Bronchial epithelial cell (primary cell): ENCODE measurements around the gene TMEM97. TPM values are rescaled to one million over a fixed set of nuclear protein-coding genes. Genes with fewer than 3 reads are reported as not detected.
"Not testable (repeated sequence)": the region's sequence is repeated elsewhere in the genome, so short reads cannot be mapped to it uniquely, and the experiment has no call there.

Source experiments
- DNase-seq: peaks from one replicate; pipeline ENCODE4 v3.0.0-alpha.2; 2010; ENCODE audit warnings: low read depth
- FAIRE-seq: peaks from 2 replicates; lab custom pipeline; 2011; peaks lifted over from hg19 to GRCh38; lab: Jason Lieb, UNC
- H3K27me3 ChIP-seq: 2 replicates; pipeline ENCODE4 v1.5.1; 2011; ENCODE audit warnings: low read length; ENCODE audit not compliant: control insufficient read depth, insufficient read depth
- H3K36me3 ChIP-seq: 2 replicates; pipeline ENCODE4 v1.5.1; 2011; ENCODE audit warnings: low read length; ENCODE audit not compliant: control insufficient read depth, insufficient read depth
- H3K4me3 ChIP-seq: 2 replicates; pipeline ENCODE4 v1.5.1; 2011; ENCODE audit warnings: mild to moderate bottlenecking, low read depth, low read length, control low read depth
- total RNA-seq: library from RNA; depleted of rRNA; stranded (reverse); fragments of >200 nt; gene quantifications from 2 replicates; pipeline ENCODE4 v1.2.1, GENCODE V29; 2014
- TF ChIP-seq, protein P1 (sequence below): IDR thresholded peaks from 2 replicates; pipeline ENCODE4 v1.5.1; 2011; ENCODE audit warnings: mild to moderate bottlenecking, moderate library complexity, low read length, control low read depth, inconsistent platforms; ENCODE audit not compliant: insufficient read depth, severe bottlenecking

Gene TMEM97
- total RNA-seq, 1 donor from 2014 or later = 8.2 TPM

DNA sequence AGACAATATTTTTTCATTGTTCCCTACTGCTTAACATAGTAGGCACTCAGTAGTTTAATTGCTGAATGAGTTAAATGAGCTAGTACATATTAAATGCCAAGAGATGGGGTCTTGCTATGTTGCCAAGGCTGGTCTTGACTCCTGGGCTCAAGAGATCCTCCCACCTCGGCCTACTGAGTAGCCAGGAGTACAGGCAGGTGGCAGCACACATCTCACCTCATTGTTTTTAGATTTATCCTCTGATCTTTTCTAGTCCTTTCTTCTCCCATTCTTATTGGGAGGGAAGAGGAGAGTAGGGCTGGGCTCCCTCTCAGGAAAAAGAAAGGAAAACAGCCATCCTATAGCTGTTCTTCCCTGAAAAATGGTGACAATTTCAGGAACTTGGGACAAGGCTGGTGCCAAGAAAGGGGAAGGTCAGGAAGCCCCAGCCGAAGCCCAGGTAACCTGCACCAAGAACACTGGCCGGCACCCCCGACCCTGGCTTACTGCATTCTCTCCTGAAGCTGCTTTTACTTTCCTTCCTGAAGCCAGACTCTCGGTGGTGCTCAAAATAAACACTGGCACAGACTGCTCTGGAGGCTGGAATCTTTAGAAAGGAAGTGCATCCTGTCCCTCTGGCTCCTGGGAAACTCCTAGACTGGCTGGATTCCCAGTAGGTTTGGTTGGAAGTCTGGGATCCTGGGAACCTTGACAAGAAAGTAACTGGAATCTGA is 19.2 kb downstream of the TMEM97 start:
- FAIRE-seq (no peak), DNase-seq (peak; percentile 38)
- Histone ChIP-seq H3K36me3 (peaks cover 26% of the 10 kb centered on the region), H3K4me3 (no peak overlapping the region), H3K27me3 (no peaks in the 10 kb centered on the region)
- TF ChIP-seq, protein P1, sequence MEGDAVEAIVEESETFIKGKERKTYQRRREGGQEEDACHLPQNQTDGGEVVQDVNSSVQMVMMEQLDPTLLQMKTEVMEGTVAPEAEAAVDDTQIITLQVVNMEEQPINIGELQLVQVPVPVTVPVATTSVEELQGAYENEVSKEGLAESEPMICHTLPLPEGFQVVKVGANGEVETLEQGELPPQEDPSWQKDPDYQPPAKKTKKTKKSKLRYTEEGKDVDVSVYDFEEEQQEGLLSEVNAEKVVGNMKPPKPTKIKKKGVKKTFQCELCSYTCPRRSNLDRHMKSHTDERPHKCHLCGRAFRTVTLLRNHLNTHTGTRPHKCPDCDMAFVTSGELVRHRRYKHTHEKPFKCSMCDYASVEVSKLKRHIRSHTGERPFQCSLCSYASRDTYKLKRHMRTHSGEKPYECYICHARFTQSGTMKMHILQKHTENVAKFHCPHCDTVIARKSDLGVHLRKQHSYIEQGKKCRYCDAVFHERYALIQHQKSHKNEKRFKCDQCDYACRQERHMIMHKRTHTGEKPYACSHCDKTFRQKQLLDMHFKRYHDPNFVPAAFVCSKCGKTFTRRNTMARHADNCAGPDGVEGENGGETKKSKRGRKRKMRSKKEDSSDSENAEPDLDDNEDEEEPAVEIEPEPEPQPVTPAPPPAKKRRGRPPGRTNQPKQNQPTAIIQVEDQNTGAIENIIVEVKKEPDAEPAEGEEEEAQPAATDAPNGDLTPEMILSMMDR = no peak

DNA sequence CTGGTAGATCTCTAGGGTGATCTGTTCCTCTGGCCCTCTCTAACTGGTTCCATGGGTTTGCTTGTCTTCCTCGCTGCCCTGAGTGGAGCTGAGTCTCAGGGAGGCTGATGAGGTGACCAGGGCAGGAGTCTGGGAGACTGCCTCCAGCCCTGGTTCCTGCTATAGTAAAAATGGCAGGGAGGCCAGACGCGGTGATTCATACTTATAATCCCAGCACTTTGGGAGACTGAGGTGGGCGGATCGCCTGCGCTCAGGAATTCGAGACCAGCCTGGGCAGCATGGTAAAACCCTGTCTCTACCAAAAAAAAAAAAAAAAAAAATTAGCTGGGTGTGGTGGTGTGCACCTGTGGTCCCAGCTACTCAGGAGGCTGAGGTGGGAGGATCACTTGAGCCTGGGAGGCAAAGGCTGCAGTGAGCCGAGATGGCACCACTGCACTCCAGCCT is 19.8 kb downstream of the TMEM97 start:
- peak; percentile 29 for DNase-seq
- not testable (repeated sequence) for FAIRE-seq, H3K4me3 ChIP-seq, H3K27me3 ChIP-seq
- peaks cover 26% of the 10 kb centered on the region for H3K36me3 ChIP-seq

DNA sequence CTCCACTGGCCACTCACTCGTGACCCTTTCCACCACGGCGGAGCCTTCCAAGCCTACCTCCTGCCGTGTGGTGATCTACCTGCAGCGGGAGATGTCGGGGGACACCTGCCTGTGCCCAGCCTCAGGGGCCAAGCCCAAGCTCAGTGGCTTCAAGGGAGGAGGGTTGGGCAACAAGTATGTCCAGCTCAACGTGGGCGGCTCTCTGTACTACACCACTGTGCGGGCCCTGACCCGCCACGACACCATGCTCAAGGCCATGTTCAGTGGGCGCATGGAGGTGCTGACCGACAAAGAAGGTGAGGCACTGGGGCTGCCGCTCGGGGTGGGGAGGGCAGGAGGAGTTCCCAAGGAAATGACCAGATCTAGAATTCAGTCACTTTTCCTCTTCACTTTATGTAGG is 20.4 kb downstream of the TMEM97 start:
- peaks cover 27% of the 10 kb centered on the region for H3K36me3 ChIP-seq
- no peak for DNase-seq
- TF ChIP-seq, protein P1 = no peak
- FAIRE-seq = no peak
- H3K4me3 ChIP-seq = no peak overlapping the region
- no peaks in the 10 kb centered on the region for H3K27me3 ChIP-seq

DNA sequence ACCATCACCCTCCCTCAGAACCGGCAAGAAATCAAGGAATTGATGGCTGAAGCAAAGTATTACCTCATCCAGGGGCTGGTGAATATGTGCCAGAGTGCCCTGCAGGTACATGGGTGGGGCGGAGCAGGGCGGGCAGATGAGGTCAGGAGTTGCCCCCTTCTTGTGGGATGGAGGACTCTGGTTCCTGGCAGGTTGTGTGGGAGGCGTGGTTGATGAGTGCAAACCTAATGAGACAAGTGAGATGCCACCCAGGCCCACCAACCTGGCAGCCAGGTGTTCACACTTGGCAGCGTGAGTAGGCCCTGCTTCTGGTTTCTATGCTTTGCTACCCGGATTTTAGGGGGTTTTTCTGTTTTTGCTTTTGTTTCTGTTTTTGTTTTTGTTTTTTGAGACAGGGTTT is 21.4 kb downstream of the TMEM97 start:
- FAIRE-seq = no peak
- no peak for DNase-seq
- Histone ChIP-seq H3K4me3 (no peak overlapping the region), H3K27me3 (no peaks in the 10 kb centered on the region), H3K36me3 (peaks cover 30% of the 10 kb centered on the region)
- TF ChIP-seq, protein P1 = no peak

DNA sequence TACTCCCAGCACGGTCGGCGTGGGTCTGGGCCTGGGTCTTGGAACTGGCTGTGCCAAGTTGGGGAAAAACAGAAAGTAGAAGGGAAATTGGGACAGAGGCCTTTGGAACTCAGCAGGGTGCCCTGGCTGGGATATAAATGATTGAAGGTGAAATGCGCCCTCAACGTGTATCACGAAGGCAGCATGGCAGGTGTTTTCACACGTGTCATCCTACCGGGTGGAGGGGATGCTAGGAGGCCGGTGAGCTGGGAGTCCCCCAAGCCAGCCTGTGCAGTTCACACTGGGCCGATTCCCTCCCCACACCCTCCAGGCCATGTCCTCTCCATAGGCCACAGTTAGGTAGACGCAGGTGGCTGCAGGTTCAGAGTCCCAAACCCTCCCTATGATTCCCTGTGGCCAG is 22.5 kb downstream of the TMEM97 start:
- Histone ChIP-seq H3K4me3 (no peak overlapping the region), H3K36me3 (peaks cover 33% of the 10 kb centered on the region), H3K27me3 (no peaks in the 10 kb centered on the region)
- DNase-seq = no peak
- TF ChIP-seq, protein P1 = no peak
- FAIRE-seq = no peak

DNA sequence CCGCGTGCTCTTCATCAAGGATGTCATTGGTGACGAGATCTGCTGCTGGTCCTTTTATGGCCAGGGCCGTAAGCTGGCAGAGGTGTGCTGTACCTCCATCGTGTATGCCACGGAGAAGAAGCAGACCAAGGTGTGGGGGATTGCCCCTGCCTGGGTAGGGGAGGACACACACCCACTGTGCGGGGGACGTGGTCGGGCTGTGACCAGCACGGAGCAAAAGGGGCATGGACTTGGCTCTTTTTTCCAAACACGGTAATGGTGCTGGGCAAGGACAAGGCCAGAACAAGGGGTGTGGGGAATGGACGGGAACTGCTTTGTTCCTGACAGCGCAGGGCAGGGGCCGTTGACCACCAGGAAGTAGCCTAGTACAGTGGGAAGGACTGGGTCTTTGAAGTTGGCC is 23.3 kb downstream of the TMEM97 start:
- DNase-seq = no peak
- peak; percentile 50 for FAIRE-seq
- Histone ChIP-seq H3K27me3 (no peaks in the 10 kb centered on the region), H3K36me3 (peaks cover 34% of the 10 kb centered on the region), H3K4me3 (no peak overlapping the region)
- TF ChIP-seq, protein P1 = no peak
